ENCODE data around the gene ZNF600.
"Not testable (repeated sequence)": the region's sequence is repeated elsewhere in the genome, so short reads cannot be mapped to it uniquely, and the experiment has no call there.

ZNF600 gene

GRCh38 chr19:52786464-52787354, at the start of gene ZNF600:
Gene ZNF600 (minus strand): TSS chr19:52786791. CDS start chr19:52778888, 7,903 bp downstream.
- peak; percentile 85 for DNase-seq (ENCODE audit: low spot score)

- not testable (repeated sequence) for DNase-seq (ENCODE audit: low spot score)
These were observed 47.7 kb upstream of the ZNF600 start for GRCh38 chr19:52834289-52834688.

GRCh38 chr19:52833541-52833940, 47.0 kb upstream of the ZNF600 start:
- DNase-seq (ENCODE audit: low spot score), result not testable (repeated sequence)

DNA sequence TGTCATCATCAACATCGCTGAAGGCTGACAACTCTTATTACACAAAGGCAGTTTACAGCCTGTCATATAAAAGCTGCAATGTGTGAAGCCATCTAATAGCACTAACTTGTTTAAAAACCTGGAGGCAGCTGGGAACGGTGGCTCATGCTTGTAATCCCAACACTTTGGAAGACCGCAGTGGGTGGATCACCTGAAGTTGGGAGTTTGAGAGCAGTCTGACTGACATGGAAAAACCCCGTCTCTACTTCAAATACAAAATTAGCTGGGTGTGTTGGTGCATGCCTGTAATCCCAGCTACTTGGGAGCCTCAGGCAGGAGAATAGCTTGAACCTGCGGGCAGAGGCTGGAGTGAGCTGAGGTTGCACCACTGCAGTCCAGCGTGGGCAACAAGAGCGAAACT, 43.3 kb upstream of the ZNF600 start:
- not testable (repeated sequence) for DNase-seq (ENCODE audit: low spot score)

GRCh38 chr19:52825765-52826164, 39.2 kb upstream of the ZNF600 start:
- no peak for DNase-seq (ENCODE audit: low spot score)

GRCh38 chr19:52823676-52824075, 37.1 kb upstream of the ZNF600 start:
- no peak for DNase-seq (ENCODE audit: low spot score)

- DNase-seq (ENCODE audit: low spot score), result peak; percentile 61
These were observed 34.8 kb upstream of the ZNF600 start, which contains the start of gene ZNF28 for GRCh38 chr19:52821204-52821960. Gene ZNF28 (minus strand): TSS chr19:52821633. CDS start chr19:52817958, 3,675 bp downstream.

DNA sequence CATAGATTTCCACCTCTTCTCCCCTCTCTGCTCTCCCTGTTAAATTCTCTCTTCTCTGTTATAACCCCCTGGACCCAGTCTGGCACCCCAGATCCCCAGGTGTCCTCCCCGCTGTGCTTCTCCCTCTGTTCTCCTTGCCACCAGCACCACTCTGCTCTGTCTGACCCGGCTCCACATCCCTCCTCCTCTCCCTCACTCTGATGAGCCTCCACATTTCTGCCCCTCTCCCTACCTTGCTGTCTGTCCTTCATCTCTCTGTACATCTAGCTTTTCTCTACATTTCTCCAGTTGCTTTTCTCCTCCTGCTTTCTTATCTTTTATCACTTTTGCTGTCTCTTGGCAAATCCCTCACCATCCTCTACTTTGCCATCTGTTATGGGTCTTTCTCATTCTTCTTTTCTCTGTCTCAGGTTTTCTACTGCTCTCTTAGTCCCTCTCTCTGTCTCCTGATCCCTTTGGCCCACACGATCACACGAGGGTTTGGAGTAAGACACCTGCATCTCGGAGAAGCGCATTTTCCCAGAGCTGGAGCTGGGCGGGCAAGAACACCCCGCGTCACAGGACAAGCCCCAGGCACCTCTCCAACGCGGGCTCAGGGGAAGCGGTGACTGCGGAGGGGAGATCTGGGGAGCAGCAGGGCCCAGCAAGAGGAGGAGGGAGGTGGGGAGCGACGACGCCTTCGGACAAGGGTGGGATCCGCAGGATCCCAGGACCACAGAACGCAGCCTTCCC, 34.0 kb upstream of the ZNF600 start:
- peak; percentile 44 for DNase-seq (ENCODE audit: low spot score)

GRCh38 chr19:52809801-52810200, 23.2 kb upstream of the ZNF600 start:
- DNase-seq (ENCODE audit: low spot score), result no peak

GRCh38 chr19:52799950-52800640, 13.5 kb upstream of the ZNF600 start:
- not testable (repeated sequence) for DNase-seq (ENCODE audit: low spot score)

- no peak for DNase-seq (ENCODE audit: low spot score)
These were observed 2.8 kb upstream of the ZNF600 start for GRCh38 chr19:52789440-52789839.

- DNase-seq (ENCODE audit: low spot score), result peak; percentile 12
These were observed 520 bp downstream of the ZNF600 start for GRCh38 chr19:52786078-52786463.

DNA sequence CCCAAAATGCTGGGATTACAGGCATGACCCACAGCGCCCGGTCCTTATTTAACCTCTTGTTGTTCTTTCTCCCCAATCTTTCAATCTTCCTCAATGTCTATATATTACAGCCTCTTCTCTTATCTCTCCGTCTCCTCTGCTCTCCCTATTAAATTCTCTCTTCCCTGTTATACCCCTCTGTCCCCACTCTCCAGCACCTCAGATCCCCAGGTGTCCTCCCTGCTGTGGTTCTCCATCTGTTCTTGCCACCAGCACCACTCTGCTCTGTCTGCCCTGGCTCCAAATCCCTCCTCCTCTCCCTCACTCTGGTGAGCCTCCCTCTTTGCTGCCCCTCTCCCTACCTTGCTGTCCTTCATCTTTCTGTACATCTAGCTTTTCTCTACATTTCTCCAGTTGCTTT, 1.1 kb downstream of the ZNF600 start:
- no peak for DNase-seq (ENCODE audit: low spot score)

DNA sequence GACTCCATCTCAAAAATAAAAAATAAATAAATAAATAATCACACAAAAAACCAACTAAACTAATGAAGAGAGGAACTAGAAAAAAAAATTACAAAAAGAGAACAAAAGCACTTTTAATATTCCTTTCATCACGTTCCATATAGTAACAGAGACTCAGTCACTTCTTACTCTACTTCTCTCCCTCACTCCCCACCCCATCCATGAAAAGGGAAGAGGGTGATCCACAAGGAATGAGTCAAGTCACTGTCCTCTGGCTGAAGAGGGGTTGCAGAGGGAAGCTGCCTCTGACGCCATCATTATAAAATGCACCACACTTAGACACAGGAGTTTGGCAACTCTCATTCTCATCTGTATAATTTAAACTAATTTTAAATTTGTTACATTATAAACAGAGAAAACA, 3.7 kb downstream of the ZNF600 start:
- DNase-seq (ENCODE audit: low spot score), result not testable (repeated sequence)

DNA sequence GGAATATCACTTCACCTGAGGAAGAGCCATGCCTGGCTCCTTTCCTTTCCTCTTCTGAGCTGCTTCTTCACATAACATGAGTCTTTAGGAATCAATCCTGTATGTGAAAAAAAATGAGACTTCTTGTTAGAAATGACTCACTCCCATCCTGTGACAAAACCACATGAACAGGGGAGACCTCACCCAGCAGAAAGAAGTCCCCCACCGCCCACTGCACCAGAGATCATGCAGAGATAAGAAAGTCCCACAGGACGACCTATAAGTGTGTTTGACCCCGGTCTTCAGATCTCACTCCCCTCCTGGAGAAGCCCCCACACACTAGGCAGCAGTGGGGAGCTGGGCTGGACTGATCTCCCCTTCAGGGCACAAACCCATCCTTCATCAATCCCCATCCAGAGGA, 7.8 kb downstream of the ZNF600 start:
- no peak for DNase-seq (ENCODE audit: low spot score)

GRCh38 chr19:52756447-52756846, 30.1 kb downstream of the ZNF600 start:
- not testable (repeated sequence) for DNase-seq (ENCODE audit: low spot score)

DNA sequence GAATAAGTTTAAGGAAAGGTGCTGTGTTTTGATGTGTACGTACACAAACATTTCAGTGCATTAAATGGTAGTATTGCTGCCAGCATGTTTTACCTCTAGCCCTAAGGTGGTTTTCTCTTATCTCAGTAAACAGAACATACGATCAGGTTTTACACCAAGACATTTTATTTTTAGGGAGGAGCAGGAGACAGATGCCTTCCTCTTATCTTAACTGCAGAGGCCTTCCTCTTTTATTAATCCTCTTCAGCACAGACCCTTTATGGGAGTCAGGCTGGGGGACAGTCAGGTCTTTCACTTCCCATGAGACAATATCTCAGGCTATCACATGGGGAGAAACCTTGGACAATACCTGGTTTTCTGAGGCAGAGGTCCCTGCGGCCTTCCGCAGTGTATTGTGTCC, 36.8 kb downstream of the ZNF600 start:
- DNase-seq (ENCODE audit: low spot score), result no peak

GRCh38 chr19:52748336-52748950, 38.1 kb downstream of the ZNF600 start:
- peak; percentile 53 for DNase-seq (ENCODE audit: low spot score)

DNA sequence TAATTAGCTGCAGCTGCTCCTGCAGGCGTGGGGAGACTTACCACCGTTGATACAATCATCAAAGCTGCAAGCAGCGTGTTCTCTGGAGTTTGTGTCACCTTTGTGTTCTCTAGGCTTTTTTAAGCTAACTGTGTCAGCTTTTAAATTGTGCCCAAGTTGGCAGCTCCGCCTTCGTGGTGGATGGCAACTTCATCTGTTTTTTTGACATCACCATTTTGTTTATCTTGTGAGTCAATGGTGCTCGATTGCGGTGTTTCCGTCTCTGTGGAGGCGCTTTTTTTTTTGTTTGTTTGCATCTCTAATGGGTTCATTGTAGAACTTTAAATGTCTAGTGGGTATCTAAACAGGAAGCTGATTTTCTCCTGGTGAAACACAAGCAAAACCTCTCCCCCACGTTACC, 40.7 kb downstream of the ZNF600 start:
- DNase-seq (ENCODE audit: low spot score), result not testable (repeated sequence)

DNA sequence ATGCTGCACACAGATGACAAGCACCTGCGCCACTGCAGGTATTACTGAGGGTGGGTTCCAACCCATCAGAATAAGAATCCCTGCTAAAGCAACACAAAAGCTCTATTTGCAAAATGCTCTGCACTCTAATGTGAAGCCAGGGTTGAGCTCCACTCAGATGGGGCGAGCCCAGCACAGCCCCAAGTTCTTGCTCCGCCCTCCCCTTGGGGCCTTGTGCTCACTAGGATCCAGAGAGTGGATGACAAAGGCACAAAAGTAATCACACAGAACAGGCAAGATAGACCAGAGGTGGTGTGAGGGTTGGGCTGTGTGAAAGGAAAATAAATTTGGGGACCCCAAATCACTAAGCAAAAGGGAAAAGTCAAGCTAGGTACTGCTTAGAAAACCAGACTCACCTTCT, 43.5 kb downstream of the ZNF600 start:
- DNase-seq (ENCODE audit: low spot score), result no peak

GRCh38 chr19:52742516-52742915, 44.1 kb downstream of the ZNF600 start:
- DNase-seq (ENCODE audit: low spot score), result no peak
